AG04450 (cell line): ENCODE measurements around the gene KCTD3. TPM values are rescaled to one million over a fixed set of nuclear protein-coding genes. Genes with fewer than 3 reads are reported as not detected.

Experiments used
- CTCF ChIA-PET: fragments of 300-600, 350-600 bp; formaldehyde crosslinking; extraction: SDS; loops from one replicate; lab custom pipeline; 2022; ENCODE audit warnings: antibody characterized with exemption, inconsistent platforms; lab: Charles Lee
- POLR2A ChIA-PET: fragments of 350-600 bp; formaldehyde crosslinking; extraction: SDS; loops from one replicate; lab custom pipeline; 2021; ENCODE audit warnings: antibody characterized with exemption, inconsistent platforms; lab: Yijun Ruan, JAX
- DNase-seq: peaks from one replicate; pipeline ENCODE4 v3.0.0-alpha.2; 2011; ENCODE audit warnings: low read depth, low spot score
- H3K27ac ChIP-seq: one replicate; pipeline ENCODE4 v1.5.1; 2012; ENCODE audit warnings: low read depth, low read length, control low read depth
- H3K27me3 ChIP-seq: one replicate; pipeline ENCODE4 v1.6.0; 2012; ENCODE audit warnings: low read length; ENCODE audit not compliant: control insufficient read depth, insufficient read depth
- H3K4me3 ChIP-seq: 2 replicates; pipeline ENCODE4 v1.5.1; 2011; ENCODE audit warnings: mild to moderate bottlenecking, low read depth, low read length, control low read depth
- H3K9me3 ChIP-seq: 2 replicates; pipeline ENCODE4 v1.5.1; 2012; ENCODE audit warnings: low read length; ENCODE audit not compliant: control insufficient read depth, insufficient read depth
- polyA plus RNA-seq: library from polyadenylated mRNA; depleted of rRNA; stranded (reverse); fragments of >200 nt; gene quantifications from 2 replicates; pipeline ENCODE4 v1.2.3, GENCODE V29; 2011
- TF ChIP-seq, protein P1 (sequence below): IDR thresholded peaks from 2 replicates; pipeline ENCODE4 v1.5.1; 2011; ENCODE audit warnings: low read depth, low read length, control low read depth, inconsistent platforms

KCTD3 gene
- polyA plus RNA-seq, 1 experiment: 85.0 TPM

DNA sequence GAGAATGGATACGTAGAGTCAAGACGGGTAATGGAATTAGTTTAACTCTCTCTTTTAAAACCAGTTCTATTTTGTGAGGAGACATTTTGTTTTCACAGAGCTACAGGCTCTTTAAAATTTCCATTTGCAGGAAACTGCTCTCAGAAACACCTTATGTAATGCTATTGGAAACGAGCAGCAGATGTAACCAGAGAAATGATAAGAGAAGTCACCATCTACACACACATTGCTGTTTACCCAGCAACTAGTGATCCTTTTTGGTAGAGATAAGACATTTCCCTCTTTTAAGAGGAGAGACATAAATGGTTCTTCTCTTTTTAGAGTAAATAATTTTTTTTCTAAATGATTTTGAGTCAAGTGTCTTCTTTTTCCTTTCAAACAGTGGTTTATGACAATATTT lies 80.6 kb downstream of the KCTD3 start:
- POLR2A ChIA-PET: no interaction called here
- Histone ChIP-seq H3K9me3 (no peaks in the 10 kb centered on the region), H3K27me3 (no peaks in the 10 kb centered on the region), H3K4me3 (no peak overlapping the region), H3K27ac (no peak overlapping the region)
- DNase-seq: no peak
- CTCF ChIA-PET: no interaction called here
- TF ChIP-seq, protein P1, sequence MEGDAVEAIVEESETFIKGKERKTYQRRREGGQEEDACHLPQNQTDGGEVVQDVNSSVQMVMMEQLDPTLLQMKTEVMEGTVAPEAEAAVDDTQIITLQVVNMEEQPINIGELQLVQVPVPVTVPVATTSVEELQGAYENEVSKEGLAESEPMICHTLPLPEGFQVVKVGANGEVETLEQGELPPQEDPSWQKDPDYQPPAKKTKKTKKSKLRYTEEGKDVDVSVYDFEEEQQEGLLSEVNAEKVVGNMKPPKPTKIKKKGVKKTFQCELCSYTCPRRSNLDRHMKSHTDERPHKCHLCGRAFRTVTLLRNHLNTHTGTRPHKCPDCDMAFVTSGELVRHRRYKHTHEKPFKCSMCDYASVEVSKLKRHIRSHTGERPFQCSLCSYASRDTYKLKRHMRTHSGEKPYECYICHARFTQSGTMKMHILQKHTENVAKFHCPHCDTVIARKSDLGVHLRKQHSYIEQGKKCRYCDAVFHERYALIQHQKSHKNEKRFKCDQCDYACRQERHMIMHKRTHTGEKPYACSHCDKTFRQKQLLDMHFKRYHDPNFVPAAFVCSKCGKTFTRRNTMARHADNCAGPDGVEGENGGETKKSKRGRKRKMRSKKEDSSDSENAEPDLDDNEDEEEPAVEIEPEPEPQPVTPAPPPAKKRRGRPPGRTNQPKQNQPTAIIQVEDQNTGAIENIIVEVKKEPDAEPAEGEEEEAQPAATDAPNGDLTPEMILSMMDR: no peak

DNA sequence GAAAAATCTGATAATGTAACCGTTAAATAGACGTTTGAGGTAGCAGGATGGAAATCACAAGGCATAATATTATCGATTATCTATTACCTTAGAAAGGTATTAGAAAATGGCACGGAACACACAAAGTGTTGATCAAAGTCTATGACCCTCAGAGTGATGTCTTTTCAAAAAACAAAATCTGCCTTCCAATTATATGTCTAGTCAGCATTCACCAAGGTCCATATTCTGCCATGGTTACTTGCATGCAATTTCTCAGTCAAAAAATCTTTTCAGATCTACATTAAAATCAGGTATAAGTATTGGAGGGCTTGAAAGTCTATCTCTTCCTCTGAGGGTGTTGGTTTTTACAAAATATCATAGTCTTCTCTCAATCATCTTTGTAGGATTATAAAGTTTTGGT lies 81.9 kb downstream of the KCTD3 start:
- no peaks in the 10 kb centered on the region for H3K9me3 ChIP-seq
- TF ChIP-seq, protein P1: no peak

DNA sequence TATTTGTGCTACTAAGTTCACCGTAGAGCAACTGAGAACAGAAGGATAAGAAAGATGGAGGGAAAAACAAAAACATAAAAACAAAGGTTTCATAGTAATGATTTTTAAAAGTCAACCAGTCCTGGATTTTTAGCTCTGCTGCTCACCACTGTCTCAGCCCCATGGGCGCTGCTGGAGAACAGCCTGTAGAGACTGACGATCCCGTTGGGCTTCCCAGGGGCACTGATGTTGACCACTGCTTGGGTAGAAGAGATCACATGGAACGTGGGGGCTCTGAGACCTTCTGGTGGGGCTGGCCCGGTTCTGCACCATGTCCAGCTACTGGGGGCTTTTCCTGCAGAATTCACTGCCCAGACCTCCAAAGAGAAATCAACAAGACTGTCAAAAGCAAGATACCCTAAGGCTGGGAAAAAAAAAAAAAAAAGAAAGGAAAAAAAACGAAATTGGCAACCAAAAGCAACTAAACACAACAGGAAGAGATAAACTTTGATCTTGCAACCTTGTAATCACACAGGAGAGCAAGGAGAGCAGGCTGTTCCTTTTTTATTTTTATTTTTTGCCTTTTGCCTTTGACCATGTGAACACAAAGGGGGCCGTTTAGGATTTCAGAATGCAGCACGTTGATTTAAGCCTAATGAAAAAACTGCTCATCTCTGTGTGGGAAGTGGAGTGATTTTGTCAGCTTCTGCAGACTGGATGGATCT lies 83.5 kb downstream of the KCTD3 start:
- POLR2A ChIA-PET: no interaction called here
- Histone ChIP-seq H3K27ac (no peak overlapping the region), H3K4me3 (no peak overlapping the region), H3K9me3 (no peaks in the 10 kb centered on the region), H3K27me3 (no peaks in the 10 kb centered on the region)
- DNase-seq: no peak
- TF ChIP-seq, protein P1: no peak
- CTCF ChIA-PET: no interaction called here

More for the DNA sequence above, 81.9 kb downstream of the KCTD3 start:
- Histone ChIP-seq H3K4me3 (no peak overlapping the region), H3K27ac (no peak overlapping the region), H3K27me3 (no peaks in the 10 kb centered on the region)
- POLR2A ChIA-PET: no interaction called here
- DNase-seq: no peak
- CTCF ChIA-PET: no interaction called here

DNA sequence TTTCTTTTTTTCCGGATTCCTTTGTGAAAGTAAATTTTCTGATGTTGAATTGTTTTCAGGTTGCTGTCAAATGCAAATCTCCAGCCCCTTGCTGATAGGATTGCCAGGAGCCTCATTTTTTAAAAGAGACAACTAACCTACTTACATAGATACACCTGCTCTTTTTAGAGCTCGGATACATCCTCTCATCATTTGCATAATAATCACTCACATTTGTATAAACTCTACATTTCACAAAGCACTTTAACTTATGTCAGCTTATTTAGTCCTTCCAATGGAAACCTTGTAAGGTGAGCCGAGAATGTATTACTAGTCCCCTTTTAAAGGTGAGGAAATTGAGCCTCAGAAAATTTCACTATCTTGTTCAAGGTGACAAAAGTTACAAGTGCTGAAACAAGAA lies 84.8 kb downstream of the KCTD3 start:
- POLR2A ChIA-PET: no interaction called here
- Histone ChIP-seq H3K9me3 (no peaks in the 10 kb centered on the region), H3K27ac (no peak overlapping the region), H3K27me3 (no peaks in the 10 kb centered on the region), H3K4me3 (no peak overlapping the region)
- CTCF ChIA-PET: interaction anchor here (0.9 kb wide), 1 partner anchor 14 kb away, joined by 3 read pairs; no protein-coding TSS in a partner anchor
- DNase-seq: no peak
- TF ChIP-seq, protein P1: no peak

DNA sequence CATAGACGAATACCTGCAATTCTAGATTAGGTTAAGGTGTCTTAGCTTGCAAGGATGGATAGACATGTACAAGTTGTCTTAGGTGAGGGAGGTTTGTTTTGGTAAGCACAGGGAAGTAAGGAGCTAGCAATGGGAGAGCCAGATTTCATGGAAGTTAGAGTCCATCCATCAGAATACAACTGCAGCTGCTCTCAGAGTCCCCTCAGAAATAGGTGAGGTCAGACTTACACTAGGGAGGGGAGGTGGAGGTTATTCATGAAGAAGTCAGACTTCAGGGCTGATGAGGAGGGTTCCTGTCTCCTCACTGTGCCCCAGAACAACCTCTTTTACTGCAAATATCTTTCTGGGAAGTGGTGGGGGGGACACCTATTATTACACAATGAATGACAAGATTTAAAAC lies 85.3 kb downstream of the KCTD3 start:
- CTCF ChIA-PET: interaction anchor here (0.9 kb wide), 1 partner anchor 14 kb away, joined by 3 read pairs; no protein-coding TSS in a partner anchor
- TF ChIP-seq, protein P1: no peak
- no peak for DNase-seq
- Histone ChIP-seq H3K4me3 (no peak overlapping the region), H3K9me3 (no peaks in the 10 kb centered on the region), H3K27me3 (no peaks in the 10 kb centered on the region), H3K27ac (no peak overlapping the region)
- POLR2A ChIA-PET: no interaction called here
